HG02840 (cell line): ENCODE data around the gene CCR7.

Experiments used
- ATAC-seq: cut with Tn5 transposase; IDR thresholded peaks from one replicate; pipeline ENCODE4 v1.9.1; 2021; ENCODE audit warnings: mild to moderate bottlenecking, moderate library complexity, moderate number of reproducible peaks; ENCODE audit not compliant: unreplicated experiment, low FRiP score

The CCR7 gene

DNA sequence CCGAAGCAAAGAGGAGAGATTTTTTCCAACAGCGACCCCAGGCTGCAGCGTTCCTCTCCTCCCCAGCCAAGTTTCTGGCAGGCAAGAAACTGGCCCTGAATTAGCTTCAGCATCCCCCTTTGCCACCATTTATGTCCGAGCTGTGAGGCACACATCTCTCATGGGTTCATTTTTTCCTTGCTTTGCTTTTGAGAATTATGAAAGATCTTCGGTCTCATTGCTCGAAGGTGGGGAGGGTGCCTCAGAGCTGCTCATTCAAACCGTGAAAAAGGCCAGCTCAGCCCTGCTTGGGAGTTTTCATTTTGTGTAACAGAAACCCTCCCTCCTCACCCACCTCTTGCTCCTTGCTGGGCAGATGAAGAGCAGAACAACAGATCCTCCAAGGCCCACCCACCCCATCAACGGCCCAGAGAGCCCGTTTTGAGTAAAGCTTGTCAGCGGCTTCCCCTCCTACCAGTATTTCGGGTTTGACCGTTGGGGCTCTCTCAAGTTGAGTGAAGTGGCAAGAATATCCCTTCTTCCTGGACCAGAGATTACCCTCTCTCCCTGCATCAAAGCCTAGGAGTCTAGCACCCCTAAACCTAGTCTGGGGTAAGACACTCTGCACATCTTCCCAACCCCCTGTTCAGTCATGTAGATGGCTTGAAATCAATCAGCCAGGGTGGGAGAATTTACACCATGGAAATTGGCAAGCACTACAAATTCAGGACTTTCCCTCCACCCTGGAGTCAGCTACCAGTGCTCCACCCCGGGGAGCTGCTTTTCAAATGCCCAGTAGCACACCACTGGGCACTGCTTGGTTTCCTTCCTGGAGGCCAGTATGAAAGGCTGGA is 1.8 kb downstream of the CCR7 start:
- ATAC-seq, result no peak

GRCh38 chr17:40562838-40563219 is 2.4 kb downstream of the CCR7 start:
- no peak for ATAC-seq

DNA sequence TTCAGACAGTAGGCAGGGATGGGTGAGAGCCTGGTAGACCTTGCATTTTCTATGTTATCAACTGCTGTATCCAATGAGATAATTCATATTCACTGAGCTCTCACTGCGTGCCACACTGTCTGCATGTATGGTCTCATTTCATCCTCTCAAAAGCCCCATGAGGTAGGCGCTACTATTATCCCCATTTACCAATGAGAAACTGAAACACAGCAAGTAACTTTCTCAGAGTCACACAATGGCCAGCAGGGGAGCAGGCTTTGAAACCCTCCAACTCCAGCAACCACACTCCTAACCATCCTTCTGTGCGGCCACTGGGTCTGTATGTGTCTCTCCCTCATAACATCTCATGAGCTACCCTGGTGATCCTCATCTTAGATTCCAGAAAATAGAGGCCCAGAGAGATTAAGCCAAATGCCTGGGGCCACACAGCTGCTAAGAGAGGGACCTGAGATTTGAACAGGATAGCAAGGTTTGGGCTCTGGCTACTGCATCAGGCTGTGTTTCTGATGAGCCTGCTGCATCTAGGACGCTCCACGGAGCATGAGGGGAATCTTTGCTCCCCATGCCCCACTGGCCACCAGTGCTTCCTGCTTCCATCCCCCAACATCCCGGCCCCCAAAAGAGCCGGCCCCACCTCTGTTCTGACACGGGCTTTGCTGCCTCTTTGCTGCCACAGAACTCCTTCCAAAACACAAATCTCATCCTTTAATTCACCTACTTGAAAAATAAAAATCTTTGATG is 3.2 kb downstream of the CCR7 start:
- no peak for ATAC-seq

DNA sequence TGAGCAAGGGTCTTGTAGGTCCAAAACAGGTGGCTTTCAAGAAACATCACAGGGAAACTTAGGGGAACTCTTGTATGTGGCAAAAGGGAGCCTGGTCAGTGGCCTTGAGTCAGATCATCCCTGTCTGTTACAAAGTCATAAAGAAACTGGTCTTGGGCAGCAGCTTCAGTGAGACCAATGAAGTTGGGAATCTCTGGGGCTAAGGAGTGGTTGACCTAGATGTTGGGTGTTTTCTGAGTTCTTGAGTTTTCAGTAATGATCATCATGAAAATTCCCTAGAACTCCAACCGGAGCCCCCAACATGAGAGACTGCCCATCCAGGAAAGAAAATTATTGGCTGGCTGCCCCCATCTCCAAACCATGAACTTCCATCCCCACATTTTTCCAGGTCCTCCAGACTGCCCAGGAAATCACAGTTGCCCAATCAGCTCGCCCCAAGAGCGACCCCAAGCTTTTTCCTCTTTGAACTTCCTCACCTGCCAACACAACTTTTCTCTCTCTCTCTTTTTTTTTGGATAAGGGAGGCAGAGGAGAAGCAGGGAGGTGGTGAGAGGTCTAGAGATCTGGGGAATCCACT is 3.9 kb downstream of the CCR7 start:
- ATAC-seq, result peak; percentile 16

DNA sequence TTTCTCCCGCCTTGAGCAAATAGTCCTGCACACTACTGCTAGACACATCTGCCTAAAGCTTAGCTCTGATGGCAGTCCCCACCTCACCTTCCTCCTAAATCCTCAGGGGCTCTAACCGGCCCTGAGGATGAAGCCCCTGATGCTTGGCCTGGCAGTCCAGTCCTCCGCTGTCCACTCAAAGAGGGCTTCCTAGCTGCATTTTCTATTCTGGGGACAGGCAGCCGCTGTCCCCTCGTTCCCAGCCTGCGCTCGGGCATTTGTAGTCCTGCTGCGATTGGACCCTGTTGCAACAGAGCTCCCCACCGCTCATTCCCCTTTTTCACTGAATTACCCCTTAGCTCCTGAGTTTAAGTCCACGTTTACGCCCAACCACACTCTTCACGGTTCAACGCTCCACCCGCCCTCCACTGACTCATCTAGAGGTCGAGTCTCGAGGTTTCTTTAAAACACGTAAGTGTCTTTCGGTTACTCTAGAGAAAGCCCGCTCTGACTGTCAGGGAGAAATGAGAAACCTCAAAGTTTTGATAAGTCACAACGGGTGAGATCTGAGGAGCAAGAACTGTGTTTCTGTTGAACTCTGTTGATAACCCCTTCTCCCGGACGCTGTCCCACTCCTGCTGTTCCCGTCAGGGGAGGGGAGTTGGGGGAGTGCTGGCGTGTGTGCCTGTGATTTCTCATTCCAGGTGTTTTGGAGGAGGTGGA is 4.5 kb downstream of the CCR7 start:
- ATAC-seq, result peak; percentile 49

DNA sequence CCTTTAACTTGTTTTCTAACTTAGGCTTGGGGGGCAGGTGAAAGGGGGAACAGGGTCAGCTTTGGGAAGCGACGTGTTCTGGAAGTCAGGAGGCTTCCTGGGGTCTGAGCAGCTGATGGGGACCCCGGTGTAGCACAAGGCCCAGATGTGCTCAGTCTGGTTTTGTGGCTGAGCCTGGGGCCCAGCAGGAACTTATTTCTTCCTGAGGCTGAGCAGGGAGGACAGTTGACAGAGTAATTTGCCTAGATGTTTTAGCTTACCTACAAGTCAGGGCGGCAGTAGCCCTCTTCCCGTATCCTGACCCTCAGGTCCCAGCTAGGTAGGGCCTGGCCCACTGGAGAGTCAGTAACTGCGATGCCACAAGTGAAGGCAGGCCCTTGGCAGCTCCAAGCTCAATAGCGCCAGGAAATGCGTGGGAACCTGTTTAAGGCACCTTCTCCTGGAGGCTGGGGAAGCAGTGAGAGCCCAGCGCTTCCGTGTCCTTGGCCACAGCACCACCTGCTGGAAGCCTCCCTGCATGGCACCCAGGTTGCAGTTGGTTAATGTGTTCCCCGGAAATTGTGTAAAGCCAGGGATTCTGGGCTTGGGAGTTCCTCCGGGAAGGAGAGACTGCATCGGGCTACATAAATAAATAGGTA is 5.2 kb downstream of the CCR7 start:
- ATAC-seq, result peak; percentile 21

DNA sequence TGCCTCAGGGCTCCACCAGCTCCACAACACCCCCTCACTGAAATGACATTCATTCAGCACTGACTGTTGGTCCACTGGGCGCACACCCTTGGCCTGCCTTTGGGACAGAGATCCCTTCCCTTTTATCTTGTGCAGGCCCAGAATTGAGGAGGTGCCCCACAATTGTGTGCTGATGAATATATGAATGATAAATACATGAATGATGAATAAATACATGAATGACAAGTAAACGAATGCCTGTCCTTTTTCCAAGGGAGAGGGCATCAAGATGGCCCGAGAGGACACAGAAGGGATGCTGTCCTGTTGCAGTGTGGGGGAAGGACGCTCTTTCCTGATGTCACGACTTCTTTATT is 5.7 kb downstream of the CCR7 start:
- no peak for ATAC-seq

GRCh38 chr17:40558890-40559563 is 6.2 kb downstream of the CCR7 start:
- ATAC-seq, result no peak

DNA sequence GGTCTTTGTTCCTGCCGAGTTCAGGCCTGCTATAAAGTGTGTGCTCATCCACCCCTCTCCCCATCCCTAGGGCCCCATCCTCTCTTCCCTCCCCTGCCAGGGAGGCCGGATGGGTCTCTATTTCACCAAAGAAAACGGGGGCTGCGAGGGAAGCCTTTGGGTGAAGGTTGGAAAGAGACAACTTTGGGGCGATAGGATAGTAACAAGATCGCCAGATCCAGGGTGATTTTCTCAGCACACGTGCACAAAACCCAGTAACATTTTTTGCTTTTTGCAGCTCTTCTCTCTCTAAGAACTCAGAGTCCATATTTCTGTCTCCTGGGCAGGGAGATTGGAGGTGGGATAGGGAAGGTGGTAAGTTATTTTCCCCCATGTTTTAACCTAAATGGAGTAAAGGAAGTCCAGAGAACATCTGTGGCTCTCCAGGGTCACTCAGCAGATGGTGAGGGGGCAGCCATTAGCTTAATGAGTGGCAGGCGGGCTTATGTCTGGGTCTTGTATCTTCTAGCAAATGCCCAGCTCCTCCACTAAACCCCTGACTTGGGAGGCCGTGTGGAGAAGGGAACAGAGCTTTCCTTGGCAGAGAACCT is 6.9 kb downstream of the CCR7 start:
- no peak for ATAC-seq

DNA sequence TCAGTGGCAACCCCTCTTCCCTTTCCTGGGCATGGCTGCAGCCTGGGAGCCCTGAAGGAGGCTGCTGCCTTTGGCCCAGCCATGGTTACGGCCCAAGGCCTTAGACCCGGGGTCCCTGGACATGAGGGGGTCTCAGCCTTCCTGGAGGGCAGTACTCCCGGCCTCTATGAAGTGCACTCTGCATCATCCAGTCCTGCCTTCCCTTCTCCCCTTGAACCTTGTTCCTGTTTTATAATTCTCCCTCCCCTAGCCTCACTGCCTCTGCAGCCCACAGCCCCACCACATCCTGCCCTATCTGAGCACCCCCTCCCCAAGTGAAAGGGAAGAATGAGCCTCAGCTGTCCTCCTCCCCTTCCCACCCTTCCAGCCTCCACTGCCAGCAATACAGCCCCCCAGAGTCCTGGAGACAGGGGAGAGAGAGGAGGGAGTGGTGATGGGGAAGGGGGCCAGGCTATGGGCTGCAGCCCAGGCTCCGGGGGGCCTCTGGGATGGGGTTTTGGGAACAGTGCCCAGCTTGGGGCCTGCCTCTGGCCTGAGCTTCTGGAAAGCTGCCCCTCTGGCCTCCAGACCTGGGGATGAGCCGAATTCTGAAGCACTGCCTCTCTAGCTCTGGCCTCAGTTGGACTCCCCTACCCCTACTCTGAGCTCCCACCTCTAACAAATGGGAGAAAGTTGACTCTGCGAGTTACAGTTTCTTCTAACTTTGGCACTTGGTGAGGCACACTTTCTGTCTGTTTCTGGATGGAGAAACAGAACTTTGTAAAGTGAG is 7.6 kb downstream of the CCR7 start:
- ATAC-seq, result no peak

DNA sequence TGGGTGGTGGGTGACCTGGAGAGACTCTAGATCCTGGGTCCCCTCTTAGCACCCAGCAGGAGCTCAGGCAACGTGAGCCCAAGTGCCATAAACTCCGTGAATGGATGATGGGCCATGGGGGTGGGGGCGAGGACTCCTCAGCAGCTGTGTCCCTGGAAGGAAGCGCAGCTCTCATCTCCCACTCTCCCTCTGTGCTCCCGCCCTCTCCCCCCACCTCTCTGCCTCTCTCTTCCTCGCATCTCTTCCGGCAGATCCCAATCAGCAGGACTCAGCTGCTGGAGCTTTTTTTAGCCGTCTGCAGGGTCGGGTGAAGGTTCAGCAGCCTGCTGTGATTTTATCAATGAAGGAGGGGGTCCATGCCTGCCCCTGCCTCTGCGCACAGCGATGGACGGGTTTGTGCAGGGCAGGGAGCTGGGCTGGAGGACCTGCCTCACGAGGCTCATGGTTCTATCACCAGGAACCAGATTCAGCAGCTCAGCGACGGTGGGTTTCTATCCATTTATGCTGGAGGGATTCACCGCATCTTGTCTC is 8.3 kb downstream of the CCR7 start:
- no peak for ATAC-seq

DNA sequence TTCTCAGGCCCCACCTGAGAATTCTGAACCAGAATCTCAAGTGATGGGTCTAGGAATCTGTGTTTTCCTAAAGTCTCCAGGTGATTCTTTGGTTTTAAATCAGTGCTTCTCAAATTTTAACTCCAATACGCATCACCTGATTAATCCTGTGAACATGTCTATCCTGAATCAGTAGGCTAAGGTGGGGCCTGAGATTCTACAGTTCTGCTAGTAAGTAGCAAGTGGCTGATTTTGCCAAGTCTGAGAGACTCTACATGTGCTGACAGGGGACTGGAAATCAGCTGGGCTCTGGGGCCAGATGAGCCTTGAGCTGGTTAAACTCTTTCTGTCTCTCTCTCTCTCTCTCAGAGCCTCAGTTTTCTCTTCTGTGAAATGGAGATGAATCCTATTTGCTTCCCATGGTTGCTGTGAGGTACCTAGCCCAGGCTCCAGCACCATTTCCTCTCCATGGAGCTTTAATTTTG is 9.0 kb downstream of the CCR7 start:
- no peak for ATAC-seq

DNA sequence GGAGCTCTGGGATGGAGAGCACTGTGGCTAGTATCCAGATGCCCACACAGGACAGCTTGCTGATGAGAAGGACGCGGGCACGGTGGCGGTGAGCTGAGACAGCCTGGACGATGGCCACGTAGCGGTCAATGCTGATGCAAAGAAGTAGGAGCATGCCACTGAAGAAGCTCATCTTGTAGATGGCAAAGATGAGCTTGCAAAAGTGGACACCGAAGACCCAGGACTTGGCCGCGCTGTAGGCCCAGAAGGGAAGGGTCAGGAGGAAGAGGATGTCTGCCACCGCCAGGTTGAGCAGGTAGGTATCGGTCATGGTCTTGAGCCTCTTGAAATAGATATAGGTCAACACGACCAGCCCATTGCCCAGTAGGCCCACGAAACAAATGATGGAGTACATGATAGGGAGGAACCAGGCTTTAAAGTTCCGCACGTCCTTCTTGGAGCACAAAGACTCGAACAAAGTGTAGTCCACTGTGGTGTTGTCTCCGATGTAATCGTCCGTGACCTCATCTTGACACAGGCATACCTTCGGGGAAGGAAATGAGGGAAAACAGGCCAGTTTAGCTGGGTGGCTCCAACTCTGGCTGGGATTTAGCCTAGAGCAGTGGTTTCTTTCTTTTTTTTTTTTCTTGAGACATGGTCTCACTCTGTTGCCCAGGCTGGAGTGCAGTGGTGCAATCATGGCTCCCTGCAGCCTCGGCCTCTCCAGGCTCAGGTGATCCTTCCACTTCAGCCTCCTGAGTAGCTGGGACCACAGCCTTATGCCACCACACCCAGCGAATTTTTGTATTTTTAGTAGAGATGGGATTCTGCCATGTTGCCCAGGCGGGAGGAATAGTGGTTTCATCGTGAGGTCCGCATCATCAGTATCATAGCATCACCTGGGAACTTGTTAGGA is 9.7 kb downstream of the CCR7 start:
- ATAC-seq, result no peak

GRCh38 chr17:40554646-40555295 is 10.5 kb downstream of the CCR7 start:
- no peak for ATAC-seq

GRCh38 chr17:40553694-40554534 is 11.4 kb downstream of the CCR7 start:
- ATAC-seq, result no peak
